ENCODE data around the gene APOL5. TPM values are rescaled to one million over a fixed set of nuclear protein-coding genes. Genes with fewer than 3 reads are reported as not detected.

APOL5 gene
- total RNA-seq, 2 donors from 2014 or later = not detected

DNA sequence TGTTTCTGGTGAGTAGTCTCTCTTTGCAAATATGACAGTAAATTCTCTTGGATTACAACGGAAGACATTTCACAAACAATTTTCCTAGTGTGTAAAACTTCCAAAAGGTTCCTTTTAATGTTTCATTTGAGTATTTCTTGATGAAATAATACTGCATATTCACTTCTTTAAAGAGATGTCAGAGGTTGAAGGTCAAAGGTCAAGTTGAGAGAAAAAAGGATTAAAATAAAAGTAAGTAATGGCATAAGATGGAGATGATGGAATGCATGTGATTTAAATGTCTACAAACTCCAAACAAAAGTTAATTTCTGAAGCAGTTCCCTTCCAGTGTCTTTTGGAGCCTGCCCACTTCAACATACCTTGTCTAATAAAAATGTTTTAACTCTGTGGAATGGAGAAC lies 40.7 kb downstream of the APOL5 start:
- TF ChIP-seq, protein P1, sequence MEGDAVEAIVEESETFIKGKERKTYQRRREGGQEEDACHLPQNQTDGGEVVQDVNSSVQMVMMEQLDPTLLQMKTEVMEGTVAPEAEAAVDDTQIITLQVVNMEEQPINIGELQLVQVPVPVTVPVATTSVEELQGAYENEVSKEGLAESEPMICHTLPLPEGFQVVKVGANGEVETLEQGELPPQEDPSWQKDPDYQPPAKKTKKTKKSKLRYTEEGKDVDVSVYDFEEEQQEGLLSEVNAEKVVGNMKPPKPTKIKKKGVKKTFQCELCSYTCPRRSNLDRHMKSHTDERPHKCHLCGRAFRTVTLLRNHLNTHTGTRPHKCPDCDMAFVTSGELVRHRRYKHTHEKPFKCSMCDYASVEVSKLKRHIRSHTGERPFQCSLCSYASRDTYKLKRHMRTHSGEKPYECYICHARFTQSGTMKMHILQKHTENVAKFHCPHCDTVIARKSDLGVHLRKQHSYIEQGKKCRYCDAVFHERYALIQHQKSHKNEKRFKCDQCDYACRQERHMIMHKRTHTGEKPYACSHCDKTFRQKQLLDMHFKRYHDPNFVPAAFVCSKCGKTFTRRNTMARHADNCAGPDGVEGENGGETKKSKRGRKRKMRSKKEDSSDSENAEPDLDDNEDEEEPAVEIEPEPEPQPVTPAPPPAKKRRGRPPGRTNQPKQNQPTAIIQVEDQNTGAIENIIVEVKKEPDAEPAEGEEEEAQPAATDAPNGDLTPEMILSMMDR (IDR thresholded peaks at IDR 0.05) = no peak
- intact Hi-C loops (cut with DNase I) = no loop called here
- peaks cover 4% of the 10 kb centered on the region for H3K36me3 ChIP-seq
- DNase-seq = no peak
- no peaks in the 10 kb centered on the region for H3K4me1 ChIP-seq
- no peak overlapping the region for H3K27ac ChIP-seq
- H3K4me3 ChIP-seq = no peak overlapping the region
- no peaks in the 10 kb centered on the region for H3K9me3 ChIP-seq
- H3K27me3 ChIP-seq = no peaks in the 10 kb centered on the region
- no peak overlapping the region for H3K9ac ChIP-seq (ENCODE audit: low read depth in 2 of 2, low read length in 2 of 2)

DNA sequence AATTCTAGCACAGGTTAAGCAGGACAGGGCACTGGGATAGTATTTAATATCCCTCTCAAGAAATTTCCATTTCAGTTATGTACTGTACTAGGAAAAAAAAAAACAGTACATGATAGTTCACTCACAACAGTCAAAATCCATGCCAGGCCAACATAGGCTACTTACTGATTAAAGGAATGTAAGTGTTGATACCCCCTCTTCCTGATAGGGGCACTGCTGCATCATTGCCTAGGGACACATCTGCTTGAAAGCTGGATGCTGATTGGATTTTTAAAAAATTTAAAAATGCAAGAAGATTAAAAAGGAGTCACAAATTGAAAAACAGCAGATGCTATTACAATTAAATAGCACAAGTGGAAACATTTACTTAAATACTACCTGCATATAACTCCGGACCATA lies 43.4 kb downstream of the APOL5 start:
- TF ChIP-seq, protein P1 (IDR thresholded peaks at IDR 0.05) = no peak
- H3K9ac ChIP-seq (ENCODE audit: low read depth in 2 of 2, low read length in 2 of 2) = no peak overlapping the region
- DNase-seq = no peak
- H3K4me1 ChIP-seq = no peaks in the 10 kb centered on the region
- no peaks in the 10 kb centered on the region for H3K9me3 ChIP-seq
- H3K27ac ChIP-seq = no peak overlapping the region
- no peaks in the 10 kb centered on the region for H3K27me3 ChIP-seq
- H3K4me3 ChIP-seq = no peak overlapping the region
- intact Hi-C loops (cut with DNase I) = no loop called here
- peaks cover 4% of the 10 kb centered on the region for H3K36me3 ChIP-seq

DNA sequence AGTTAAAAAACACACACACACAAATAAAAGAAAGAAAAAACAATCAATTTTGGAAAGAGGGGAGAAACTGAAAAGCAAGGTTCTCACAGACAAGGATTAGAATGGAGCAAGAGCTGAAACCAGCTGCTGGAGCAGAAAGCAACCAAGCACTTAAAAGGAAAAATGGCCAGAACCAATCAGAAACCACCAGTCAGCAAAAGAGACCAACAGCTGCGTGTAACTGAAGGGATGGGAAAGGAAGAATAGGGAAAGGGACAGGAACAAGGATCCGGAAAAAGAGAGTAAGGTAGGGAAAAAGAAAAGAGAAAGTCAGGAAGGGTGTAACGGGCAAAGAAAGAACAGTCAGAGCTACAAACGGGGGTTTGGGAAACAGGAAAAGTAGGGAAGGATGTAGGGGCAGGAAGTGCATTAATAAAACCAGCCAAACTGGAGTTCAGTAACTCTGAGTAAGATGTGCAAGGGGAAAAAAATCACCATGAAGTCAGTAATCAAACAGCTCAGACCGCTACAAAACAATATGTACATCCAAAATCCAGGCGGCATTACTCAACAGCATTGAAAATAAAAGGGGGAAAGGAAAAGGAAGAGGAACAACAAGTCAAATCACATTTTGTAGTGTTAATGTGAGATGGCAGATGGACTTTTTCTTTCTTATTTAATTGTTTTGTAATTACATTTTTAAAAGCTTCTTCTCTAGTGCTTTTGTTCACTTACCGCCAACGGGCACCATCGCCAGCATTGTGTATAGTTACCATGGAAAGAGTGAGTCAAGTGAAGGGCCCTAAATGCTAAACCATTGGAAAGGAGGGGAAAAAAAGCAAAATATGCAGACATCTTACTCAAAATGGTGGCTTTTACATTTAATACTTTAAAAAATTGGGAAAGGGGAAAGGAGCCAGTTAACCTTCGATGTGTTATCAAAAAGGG lies 49.2 kb downstream of the APOL5 start:
- Histone ChIP-seq H3K4me1 (no peaks in the 10 kb centered on the region), H3K9ac (ENCODE audit: low read depth in 2 of 2, low read length in 2 of 2) (no peak overlapping the region), H3K27me3 (no peaks in the 10 kb centered on the region), H3K27ac (peak overlapping the region; percentile 25), H3K9me3 (no peaks in the 10 kb centered on the region), H3K4me3 (no peak overlapping the region), H3K36me3 (no peaks in the 10 kb centered on the region)
- intact Hi-C loops (cut with DNase I) = no loop called here
- TF ChIP-seq, protein P1 (IDR thresholded peaks at IDR 0.05) = no peak
- DNase-seq = no peak

DNA sequence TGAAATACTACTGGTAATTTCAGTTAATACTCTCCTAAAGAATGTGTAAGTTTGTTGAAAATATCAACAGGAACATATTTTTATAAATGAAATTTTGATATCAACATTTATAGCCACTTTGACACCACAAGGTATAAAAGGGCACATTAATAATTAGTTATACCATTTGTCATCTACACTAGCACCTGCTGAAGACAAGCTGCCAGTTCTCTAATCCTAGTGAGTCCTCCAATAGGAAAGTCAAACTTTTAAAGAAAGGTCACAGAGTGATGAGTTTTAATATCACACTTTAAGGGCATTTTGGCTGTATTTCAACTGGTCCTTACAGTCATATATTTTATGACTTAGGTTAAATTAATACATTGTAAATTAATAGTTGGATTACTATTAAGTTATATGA lies 52.3 kb downstream of the APOL5 start:
- TF ChIP-seq, protein P1 (IDR thresholded peaks at IDR 0.05) = no peak
- H3K9me3 ChIP-seq = no peaks in the 10 kb centered on the region
- intact Hi-C loops (cut with DNase I) = no loop called here
- no peak overlapping the region for H3K4me3 ChIP-seq
- no peak for DNase-seq
- no peaks in the 10 kb centered on the region for H3K4me1 ChIP-seq
- no peak overlapping the region for H3K27ac ChIP-seq
- no peak overlapping the region for H3K9ac ChIP-seq (ENCODE audit: low read depth in 2 of 2, low read length in 2 of 2)
- no peaks in the 10 kb centered on the region for H3K36me3 ChIP-seq
- no peaks in the 10 kb centered on the region for H3K27me3 ChIP-seq

DNA sequence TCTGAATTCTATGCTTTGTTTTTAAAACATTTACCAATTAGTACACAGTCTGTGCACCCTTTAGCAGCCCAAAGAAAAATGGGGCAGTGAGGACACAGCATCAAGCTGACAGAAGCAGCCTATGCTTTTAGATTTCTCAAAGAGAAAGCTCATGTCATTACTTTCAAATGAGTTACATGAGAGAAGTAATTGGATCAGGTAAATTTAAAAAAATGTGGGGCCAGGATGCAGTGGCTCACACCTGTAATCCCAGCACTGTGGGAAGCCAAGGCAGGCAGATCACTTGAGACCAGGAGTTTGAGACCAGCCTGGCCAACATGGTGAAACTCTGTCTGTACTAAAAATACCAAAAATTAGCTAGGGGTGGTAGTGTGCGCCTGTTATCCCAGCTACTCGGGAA lies 57.7 kb downstream of the APOL5 start:
- DNase-seq = no peak
- Histone ChIP-seq H3K36me3 (no peaks in the 10 kb centered on the region), H3K4me1 (no peaks in the 10 kb centered on the region), H3K27ac (no peak overlapping the region), H3K27me3 (no peaks in the 10 kb centered on the region), H3K9me3 (no peaks in the 10 kb centered on the region), H3K4me3 (no peak overlapping the region), H3K9ac (ENCODE audit: low read depth in 2 of 2, low read length in 2 of 2) (no peak overlapping the region)
- intact Hi-C loops (cut with DNase I) = no loop called here
- TF ChIP-seq, protein P1 (IDR thresholded peaks at IDR 0.05) = no peak
